Stimulated activated CD4-positive, alpha-beta T cell treated with anti-CD3 and anti-CD28 coated beads, Interleukin-4, amount 100 ng/mL, for 1 hour (primary cell): ENCODE results near the gene SYNGR1.

Experiments used
- DNase-seq: peaks from one replicate; pipeline ENCODE4 v3.0.0-alpha.2; 2020

SYNGR1 gene

GRCh38 chr22:39374801-39375200 lies 25.0 kb downstream of the SYNGR1 start:
- DNase-seq, result no peak

GRCh38 chr22:39375646-39376045 lies 25.9 kb downstream of the SYNGR1 start:
- no peak for DNase-seq

- DNase-seq, result no peak
Measured at GRCh38 chr22:39379756-39380730, 30.3 kb downstream of the SYNGR1 start.

- no peak for DNase-seq
Measured at GRCh38 chr22:39381009-39381755, 31.4 kb downstream of the SYNGR1 start.

- DNase-seq, result no peak
Measured at GRCh38 chr22:39381930-39382329, 32.1 kb downstream of the SYNGR1 start.

GRCh38 chr22:39382410-39382809 lies 32.6 kb downstream of the SYNGR1 start:
- no peak for DNase-seq

GRCh38 chr22:39383841-39384625 lies 34.2 kb downstream of the SYNGR1 start:
- DNase-seq, result no peak

- DNase-seq, result no peak
Measured at GRCh38 chr22:39384750-39385480, 35.1 kb downstream of the SYNGR1 start.

GRCh38 chr22:39388261-39389011 lies 38.6 kb downstream of the SYNGR1 start:
- peak; percentile 59 for DNase-seq

GRCh38 chr22:39389420-39389819 lies 39.6 kb downstream of the SYNGR1 start:
- no peak for DNase-seq

GRCh38 chr22:39392341-39392948 lies 42.7 kb downstream of the SYNGR1 start:
- DNase-seq, result no peak

GRCh38 chr22:39395936-39396796 lies 46.4 kb downstream of the SYNGR1 start:
- DNase-seq, result no peak

- DNase-seq, result no peak
Measured at GRCh38 chr22:39396797-39397195, 47.0 kb downstream of the SYNGR1 start.

GRCh38 chr22:39401301-39401631 lies 51.5 kb downstream of the SYNGR1 start:
- no peak for DNase-seq

GRCh38 chr22:39405346-39406085 lies 55.7 kb downstream of the SYNGR1 start:
- DNase-seq, result peak; percentile 53

- DNase-seq, result no peak
Measured at GRCh38 chr22:39408173-39408572, 58.4 kb downstream of the SYNGR1 start.

GRCh38 chr22:39408807-39409206 lies 59.0 kb downstream of the SYNGR1 start:
- DNase-seq, result no peak

GRCh38 chr22:39409516-39410029 lies 59.8 kb downstream of the SYNGR1 start:
- DNase-seq, result no peak

GRCh38 chr22:39410264-39410663 lies 60.5 kb downstream of the SYNGR1 start:
- no peak for DNase-seq
